H1 (cell line): ENCODE measurements around the gene RASL10B. TPM values are rescaled to one million over a fixed set of nuclear protein-coding genes. Genes with fewer than 3 reads are reported as not detected.

Experiments used
- CBX5 ChIP-seq: fragments of 300-800, 300-1000 bp; sonication (generic); IDR thresholded peaks from 2 replicates; pipeline ENCODE4 v1.7.1; 2016; ENCODE audit warnings: antibody characterized with exemption, low read length, low read depth
- CREB1 ChIP-seq: IDR thresholded peaks from 2 replicates; pipeline ENCODE4 v1.6.1; 2012; ENCODE audit warnings: inconsistent platforms
- GTF2F1 ChIP-seq: IDR thresholded peaks from 2 replicates; pipeline ENCODE4 v1.6.1; 2012; ENCODE audit warnings: low read depth, low read length, improper control_type of control experiment, borderline replicate concordance
- JUN ChIP-seq: IDR thresholded peaks from 2 replicates; pipeline ENCODE4 v1.6.1; 2011; ENCODE audit warnings: low read depth, mild to moderate bottlenecking, improper control_type of control experiment, low read length
- POU5F1 ChIP-seq: IDR thresholded peaks from 2 replicates; pipeline ENCODE4 v1.6.1; 2011; ENCODE audit warnings: low read depth, mild to moderate bottlenecking, low read length, moderate library complexity
- SAP30 ChIP-seq: fragments of 300-600 bp; sonication (generic); IDR thresholded peaks from 2 replicates; pipeline ENCODE4 v1.7.1; 2012; ENCODE audit warnings: low read length, moderate library complexity, mild to moderate bottlenecking, inconsistent platforms; ENCODE audit not compliant: insufficient read depth, insufficient replicate concordance
- TCF12 ChIP-seq: IDR thresholded peaks from 2 replicates; pipeline ENCODE4 v1.6.1; 2011; ENCODE audit warnings: low read depth, mild to moderate bottlenecking, low read length
- TEAD4 ChIP-seq: IDR thresholded peaks from 2 replicates; pipeline ENCODE4 v1.6.1; 2012; ENCODE audit warnings: low read depth, low read length, inconsistent platforms, mixed read lengths
- YY1 ChIP-seq: IDR thresholded peaks from 2 replicates; pipeline ENCODE4 v1.6.1; 2011; ENCODE audit warnings: low read depth, mild to moderate bottlenecking, low read length
- polyA plus RNA-seq, 7 experiments: library from polyadenylated mRNA; depleted of rRNA in 3 of 7; stranded (reverse) in 5 of 7; unstranded in 2 of 7; fragments of >200 nt in 5 of 7; fragments of 200-250 nt in 2 of 7; gene quantifications; 1 replicate in 5 of 7; 2 replicates in 1 of 7; 4 replicates in 1 of 7; pipeline versions ENCODE4 v1.2.1 to v1.2.3, GENCODE V29; 2011 to 2013; ENCODE audit warnings: missing spikeins in 2 of 7, mixed read lengths in 2 of 7
- total RNA-seq: library from RNA; stranded (reverse); fragmentation: NEBNext Ultra II Directional; extraction: Animal tissue kit (Norgen Biotek cat#: 25700); gene quantifications from 2 replicates; pipeline ENCODE4 v1.2.1, GENCODE V29; 2021
- TF ChIP-seq, protein P1 (sequence below): IDR thresholded peaks from 2 replicates; pipeline ENCODE4 v1.6.1; 2012; ENCODE audit warnings: inconsistent platforms

Gene RASL10B
- total and polyA plus RNA-seq, 2 of the 8 experiments (the other 6 are each of a cell fraction or from before 2014, with no cell fraction given) = 17.5 to 22.8 TPM

- TF ChIP-seq POU5F1 = no peak
- no peak for TF ChIP-seq SAP30
- no peak for TF ChIP-seq YY1
- TF ChIP-seq JUN = no peak
- no peak for TF ChIP-seq TCF12
- TF ChIP-seq GTF2F1 = no peak
- peak; percentile 72 for TF ChIP-seq CREB1
- no peak for TF ChIP-seq CBX5
- TF ChIP-seq TEAD4 = peak; percentile 33; the same call in 1 of the 2 replicates
- TF ChIP-seq, protein P1, sequence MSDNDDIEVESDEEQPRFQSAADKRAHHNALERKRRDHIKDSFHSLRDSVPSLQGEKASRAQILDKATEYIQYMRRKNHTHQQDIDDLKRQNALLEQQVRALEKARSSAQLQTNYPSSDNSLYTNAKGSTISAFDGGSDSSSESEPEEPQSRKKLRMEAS = peak; percentile 100
Measured at GRCh38 chr17:35740997-35741931, 9.8 kb downstream of the RASL10B start (continued).
